VCaP (cell line): ENCODE data around the gene CRIP2.

Experiments used
- H3K27ac ChIP-seq: fragments of 450-650 bp; 2 replicates; pipeline ENCODE4 v1.5.1; 2017
- CTCF ChIP-seq: fragments of 450-650 bp; conservative IDR thresholded peaks from 2 replicates; pipeline ENCODE4 v1.5.1; 2017; ENCODE audit warnings: mild to moderate bottlenecking, moderate library complexity

Gene CRIP2

GRCh38 chr14:105492031-105492970 is 17.7 kb downstream of the CRIP2 start:
- H3K27ac ChIP-seq: peak overlapping the region; percentile 89
- no peak for TF ChIP-seq CTCF

GRCh38 chr14:105492971-105493871 is 18.6 kb downstream of the CRIP2 start:
- H3K27ac ChIP-seq: no peak overlapping the region
- no peak for TF ChIP-seq CTCF

GRCh38 chr14:105493921-105494605 is 19.4 kb downstream of the CRIP2 start:
- no peak for TF ChIP-seq CTCF
- no peak overlapping the region for H3K27ac ChIP-seq

- H3K27ac ChIP-seq: no peak overlapping the region
- TF ChIP-seq CTCF: no peak
Measured at GRCh38 chr14:105494606-105494929, 19.9 kb downstream of the CRIP2 start.

- no peak overlapping the region for H3K27ac ChIP-seq
- no peak for TF ChIP-seq CTCF
Measured at GRCh38 chr14:105495101-105495989, 20.7 kb downstream of the CRIP2 start.

GRCh38 chr14:105495990-105496830 is 21.6 kb downstream of the CRIP2 start:
- no peak for TF ChIP-seq CTCF
- H3K27ac ChIP-seq: no peak overlapping the region
